ENCODE results near the gene BPHL.
"Not testable (repeated sequence)": the region's sequence is repeated elsewhere in the genome, so short reads cannot be mapped to it uniquely, and the experiment has no call there.

The BPHL gene

GRCh38 chr6:3122823-3123182 lies 4.3 kb downstream of the BPHL start:
- no peak for DNase-seq (ENCODE audit: low read depth)

- no peak for DNase-seq (ENCODE audit: low read depth)
Measured at GRCh38 chr6:3124667-3125066, 6.2 kb downstream of the BPHL start.

GRCh38 chr6:3125815-3126214 lies 7.3 kb downstream of the BPHL start:
- DNase-seq (ENCODE audit: low read depth): no peak

GRCh38 chr6:3128356-3129108 lies 10.0 kb downstream of the BPHL start:
- no peak for DNase-seq (ENCODE audit: low read depth)

- DNase-seq (ENCODE audit: low read depth): no peak
Measured at GRCh38 chr6:3131695-3132094, 13.2 kb downstream of the BPHL start.

DNA sequence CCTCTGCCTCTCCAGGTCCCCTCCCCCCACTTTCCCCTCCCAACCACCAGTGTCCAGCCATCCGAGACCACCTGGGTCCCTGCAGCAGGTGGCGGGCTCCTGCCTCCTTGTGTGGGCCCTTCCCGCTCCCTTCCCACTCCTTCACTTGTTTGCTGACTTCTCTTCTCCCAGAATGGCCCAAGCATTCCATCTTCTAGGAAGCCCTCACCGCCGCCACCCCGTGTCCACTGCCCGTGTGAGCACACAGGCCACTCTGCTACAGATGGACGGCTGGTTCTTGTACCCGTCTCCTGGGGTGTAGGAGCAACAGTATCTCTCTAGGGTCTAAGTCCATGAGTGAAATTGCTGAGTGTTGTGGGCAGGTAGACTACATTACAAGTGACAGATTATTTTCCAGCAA lies 15.0 kb downstream of the BPHL start:
- DNase-seq (ENCODE audit: low read depth): no peak

DNA sequence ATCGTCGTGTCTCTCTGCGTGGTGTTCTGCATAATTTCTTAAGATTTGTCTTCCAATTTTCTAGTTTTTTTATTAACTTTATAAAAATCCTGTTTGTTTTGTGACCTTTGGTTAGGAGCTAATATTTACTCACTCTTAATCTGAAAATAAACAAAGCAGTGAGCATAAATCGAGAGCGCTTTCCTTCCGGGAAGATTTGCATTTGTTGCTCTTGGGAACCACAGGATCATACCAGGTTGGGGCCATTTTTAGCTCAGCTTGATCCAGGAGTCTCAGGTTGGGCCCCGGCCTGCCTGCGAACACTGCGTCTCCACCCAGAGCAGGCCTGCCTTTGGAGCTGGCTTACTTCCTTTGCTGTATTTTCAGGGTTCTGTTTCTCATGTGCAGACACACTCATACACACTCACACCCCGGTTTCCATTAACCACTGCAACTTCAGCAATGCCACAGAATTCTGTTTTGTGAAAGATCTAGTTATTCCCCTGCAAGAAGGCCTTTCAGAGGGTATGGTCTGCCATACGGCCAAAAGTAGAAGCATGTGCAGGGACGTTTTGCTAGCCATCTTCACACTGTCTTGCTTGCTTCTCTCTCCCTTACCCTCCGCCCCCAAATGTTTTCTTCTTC lies 17.3 kb downstream of the BPHL start:
- DNase-seq (ENCODE audit: low read depth): no peak

DNA sequence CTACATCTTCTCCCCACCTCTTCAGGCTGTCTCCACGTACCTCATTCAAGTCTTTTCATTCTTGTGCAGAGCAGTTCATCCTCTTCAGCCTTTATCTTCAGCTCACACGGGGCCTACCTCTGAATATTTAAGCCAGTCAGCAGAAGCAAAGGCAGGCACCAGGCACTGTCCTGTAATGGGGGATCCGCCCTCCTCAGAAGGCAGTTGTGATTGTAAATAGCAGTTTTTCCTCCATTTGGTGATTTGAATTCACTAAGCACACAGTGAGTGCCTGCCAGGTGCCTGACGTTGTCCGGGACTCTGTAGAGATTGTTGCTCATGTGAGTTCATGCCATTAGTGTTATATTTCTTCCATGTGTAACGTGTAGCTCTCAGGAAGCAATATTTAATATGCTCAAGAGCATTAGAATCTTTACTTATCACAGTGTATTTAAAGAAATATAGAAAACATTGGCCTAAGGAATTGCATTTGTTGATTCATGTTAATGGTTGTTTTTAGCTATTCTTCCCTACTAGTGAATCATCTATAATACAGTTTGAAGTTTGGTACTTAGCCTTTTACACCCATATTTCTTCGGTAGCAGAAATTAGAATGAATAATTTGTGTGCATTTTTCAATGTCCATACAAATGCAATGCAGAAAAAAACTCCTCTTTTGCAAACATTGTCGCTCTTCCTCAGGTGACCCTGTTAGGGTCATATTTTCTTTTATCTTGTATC lies 17.9 kb downstream of the BPHL start:
- DNase-seq (ENCODE audit: low read depth): no peak

DNA sequence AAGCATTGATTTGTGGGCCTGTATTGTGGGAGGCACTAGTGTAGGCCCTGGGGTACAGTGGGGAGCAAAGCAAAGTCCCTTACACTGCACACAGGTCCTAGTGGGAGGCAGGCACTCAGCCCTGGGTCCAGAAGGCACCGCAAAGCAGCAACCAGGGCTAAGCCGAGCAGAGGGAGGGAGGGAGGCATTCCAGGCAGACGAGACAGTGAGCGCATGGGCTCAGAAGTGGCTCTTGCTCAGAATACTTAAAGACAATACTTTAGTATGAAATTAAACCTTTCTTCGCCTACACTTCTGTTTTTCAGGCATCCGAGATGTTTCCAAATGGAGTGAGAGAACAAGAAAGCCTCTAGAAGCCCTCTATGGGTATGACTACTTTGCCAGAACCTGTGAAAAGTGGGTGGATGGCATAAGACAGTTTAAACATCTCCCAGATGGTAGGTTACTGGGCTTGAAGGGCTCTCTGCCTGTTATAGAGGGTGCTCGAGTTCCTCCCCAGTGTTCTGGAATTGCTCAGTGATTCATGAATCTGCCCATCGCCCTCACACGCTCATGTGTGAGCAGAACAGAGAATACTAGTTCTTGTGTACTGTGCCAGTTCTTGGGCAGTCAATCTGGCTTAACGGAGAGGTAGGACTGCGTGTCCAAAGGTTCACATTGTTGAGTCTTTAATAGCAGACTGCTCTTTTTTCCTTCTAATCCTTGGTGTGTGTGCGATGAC lies 18.7 kb downstream of the BPHL start:
- no peak for DNase-seq (ENCODE audit: low read depth)

GRCh38 chr6:3137873-3138272 lies 19.4 kb downstream of the BPHL start:
- not testable (repeated sequence) for DNase-seq (ENCODE audit: low read depth)

GRCh38 chr6:3138341-3138740 lies 19.8 kb downstream of the BPHL start:
- no peak for DNase-seq (ENCODE audit: low read depth)

GRCh38 chr6:3139090-3139903 lies 20.8 kb downstream of the BPHL start:
- no peak for DNase-seq (ENCODE audit: low read depth)

DNA sequence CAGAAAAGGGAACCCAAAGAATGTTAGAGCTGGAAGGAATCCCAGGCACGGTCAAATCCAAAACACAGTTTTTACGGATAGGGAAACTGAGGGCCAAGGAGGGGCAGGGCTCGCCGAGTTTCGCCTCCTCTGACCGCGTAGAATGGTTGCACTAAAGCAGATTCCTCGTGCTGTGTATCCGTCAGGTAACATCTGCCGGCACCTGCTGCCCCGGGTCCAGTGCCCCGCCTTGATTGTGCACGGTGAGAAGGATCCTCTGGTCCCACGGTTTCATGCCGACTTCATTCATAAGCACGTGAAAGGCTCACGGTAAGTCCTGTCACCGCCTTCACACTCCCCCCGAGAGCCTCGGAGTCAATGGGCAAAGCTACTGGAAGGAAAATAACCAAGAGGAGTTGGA lies 21.7 kb downstream of the BPHL start:
- no peak for DNase-seq (ENCODE audit: low read depth)

- no peak for DNase-seq (ENCODE audit: low read depth)
Measured at GRCh38 chr6:3142536-3142935, 24.0 kb downstream of the BPHL start.

DNA sequence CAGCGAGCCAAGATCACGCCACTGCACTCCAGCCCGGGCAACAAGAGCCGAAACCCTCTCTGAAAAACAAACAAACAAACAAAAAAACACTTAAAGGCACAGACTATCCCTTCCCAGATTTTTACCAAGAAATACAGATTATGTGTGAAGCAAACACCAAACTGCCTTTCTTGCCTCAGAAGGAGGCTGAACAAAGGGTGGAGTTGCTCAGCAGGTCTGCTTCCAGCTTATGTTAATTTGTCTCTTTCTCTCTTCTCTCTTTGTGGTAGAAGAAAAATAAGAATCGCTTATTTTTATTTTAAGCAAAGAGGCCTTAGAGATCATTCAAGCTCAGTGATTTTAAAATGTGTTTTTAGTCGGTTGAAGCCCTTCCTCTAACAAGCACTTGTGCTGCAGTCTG lies 24.6 kb downstream of the BPHL start:
- DNase-seq (ENCODE audit: low read depth): no peak

DNA sequence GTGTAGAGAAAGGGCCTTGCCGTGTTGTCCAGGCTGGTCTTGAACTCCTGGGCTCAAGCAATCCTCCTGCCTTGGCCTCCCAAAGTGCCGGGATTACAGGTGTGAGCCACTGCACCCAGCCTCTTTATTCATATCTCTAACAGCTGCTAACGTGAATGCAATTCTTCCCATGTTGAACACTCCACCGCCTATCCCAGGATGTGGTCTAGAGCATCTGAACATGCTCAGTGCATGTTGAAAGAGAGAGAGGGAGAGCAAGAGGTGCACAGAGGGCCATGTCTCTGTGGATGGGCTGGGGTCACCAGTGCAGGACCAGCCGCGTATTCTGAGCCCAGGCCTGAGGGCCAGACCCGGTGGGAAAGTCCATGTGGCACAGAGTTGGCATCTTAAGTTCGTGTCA lies 26.1 kb downstream of the BPHL start:
- DNase-seq (ENCODE audit: low read depth): no peak

GRCh38 chr6:3147914-3148757 lies 29.6 kb downstream of the BPHL start:
- DNase-seq (ENCODE audit: low read depth): no peak

GRCh38 chr6:3151691-3152090 lies 33.2 kb downstream of the BPHL start:
- DNase-seq (ENCODE audit: low read depth): no peak

DNA sequence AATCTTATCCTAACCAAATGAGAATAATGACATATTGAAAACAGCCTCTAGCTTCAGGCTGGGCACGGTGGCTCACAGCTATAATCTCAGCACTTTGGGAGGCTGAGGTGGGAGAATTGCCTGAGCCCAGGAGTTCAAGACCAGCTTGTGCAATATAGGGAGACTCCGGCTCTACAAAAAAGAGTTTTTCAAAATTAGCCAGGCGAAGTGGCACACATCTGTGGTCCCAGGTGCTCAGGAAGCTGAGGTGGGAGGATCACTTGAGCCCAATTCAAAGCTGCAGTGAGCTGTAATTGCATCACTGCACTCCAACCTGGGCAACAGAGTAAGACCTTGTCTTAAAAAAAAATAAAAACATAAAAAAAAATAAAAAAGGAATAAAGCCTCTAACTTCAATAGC lies 34.2 kb downstream of the BPHL start:
- no peak for DNase-seq (ENCODE audit: low read depth)

DNA sequence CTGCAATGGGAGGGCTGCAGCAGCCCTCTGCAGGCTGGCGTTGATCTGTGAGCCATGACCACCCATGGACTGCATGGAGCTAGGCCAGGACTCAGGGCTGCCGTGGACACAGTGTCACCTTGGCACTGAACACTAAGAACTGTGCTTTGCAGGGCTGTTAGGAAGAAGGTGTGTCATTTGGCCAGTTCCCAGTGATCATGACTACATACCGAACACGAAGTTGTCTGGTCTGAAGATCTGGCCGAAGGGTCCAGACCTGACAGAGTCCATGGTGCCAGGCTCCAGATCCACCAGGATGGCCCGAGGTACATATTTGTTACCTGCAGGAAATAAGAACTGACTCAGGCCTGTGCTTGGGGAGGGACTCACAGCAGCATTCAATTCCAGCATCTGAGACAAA lies 36.9 kb downstream of the BPHL start:
- not testable (repeated sequence) for DNase-seq (ENCODE audit: low read depth)
